ENCODE results near the gene UBE2N.

- TF ChIP-seq, protein P1, sequence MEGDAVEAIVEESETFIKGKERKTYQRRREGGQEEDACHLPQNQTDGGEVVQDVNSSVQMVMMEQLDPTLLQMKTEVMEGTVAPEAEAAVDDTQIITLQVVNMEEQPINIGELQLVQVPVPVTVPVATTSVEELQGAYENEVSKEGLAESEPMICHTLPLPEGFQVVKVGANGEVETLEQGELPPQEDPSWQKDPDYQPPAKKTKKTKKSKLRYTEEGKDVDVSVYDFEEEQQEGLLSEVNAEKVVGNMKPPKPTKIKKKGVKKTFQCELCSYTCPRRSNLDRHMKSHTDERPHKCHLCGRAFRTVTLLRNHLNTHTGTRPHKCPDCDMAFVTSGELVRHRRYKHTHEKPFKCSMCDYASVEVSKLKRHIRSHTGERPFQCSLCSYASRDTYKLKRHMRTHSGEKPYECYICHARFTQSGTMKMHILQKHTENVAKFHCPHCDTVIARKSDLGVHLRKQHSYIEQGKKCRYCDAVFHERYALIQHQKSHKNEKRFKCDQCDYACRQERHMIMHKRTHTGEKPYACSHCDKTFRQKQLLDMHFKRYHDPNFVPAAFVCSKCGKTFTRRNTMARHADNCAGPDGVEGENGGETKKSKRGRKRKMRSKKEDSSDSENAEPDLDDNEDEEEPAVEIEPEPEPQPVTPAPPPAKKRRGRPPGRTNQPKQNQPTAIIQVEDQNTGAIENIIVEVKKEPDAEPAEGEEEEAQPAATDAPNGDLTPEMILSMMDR (conservative IDR thresholded peaks at IDR 0.05; ENCODE audit: low read length): no peak
- no peak for TF ChIP-seq EZH2phosphoT487 (IDR thresholded peaks at IDR 0.05; ENCODE audit: borderline replicate concordance)
These were observed 62.8 kb downstream of the UBE2N start for GRCh38 chr12:93378998-93379325.

All from Loucy (cell line).